Measurements from ENCODE around the gene TUBA8.

TUBA8 gene

DNA sequence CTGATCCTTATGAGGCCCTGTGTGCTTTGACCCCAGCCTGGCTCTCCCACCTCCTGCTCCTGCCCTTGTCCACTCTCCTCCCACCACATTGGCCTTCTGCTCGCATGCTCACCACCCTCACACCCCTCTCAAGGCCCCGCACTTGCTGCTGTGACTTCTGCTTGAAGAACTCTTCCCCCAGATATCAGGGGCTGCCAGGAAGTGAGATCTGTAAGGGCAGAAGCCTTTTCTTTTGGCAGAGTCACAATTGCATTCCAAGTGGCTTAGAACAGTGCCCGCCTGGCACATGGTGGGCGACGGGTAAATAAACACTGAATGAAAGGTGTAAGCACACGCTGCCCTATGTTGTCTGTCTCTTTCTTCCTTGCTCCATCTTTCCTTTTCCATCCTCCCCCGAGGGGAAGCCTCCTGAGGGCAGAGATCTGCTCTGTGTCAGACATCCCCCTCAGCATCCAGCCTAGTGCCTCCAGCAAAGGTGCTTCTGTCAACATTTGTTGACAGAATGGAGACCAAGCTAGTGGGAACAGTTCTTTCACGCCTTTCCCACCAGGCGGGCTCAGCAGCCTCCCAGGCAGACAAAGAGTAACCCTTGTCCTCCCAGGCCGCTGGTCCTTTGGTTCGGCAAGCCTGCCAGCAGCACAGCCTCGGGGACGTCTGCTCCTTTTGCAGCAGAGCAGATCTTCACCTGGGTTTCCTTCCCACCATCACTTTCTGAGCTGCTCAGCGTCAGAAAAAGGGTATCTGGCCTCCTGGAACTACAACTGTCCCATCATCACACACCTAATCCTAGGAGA, 42.9 kb upstream of the TUBA8 start:
- TF ChIP-seq, protein P1, sequence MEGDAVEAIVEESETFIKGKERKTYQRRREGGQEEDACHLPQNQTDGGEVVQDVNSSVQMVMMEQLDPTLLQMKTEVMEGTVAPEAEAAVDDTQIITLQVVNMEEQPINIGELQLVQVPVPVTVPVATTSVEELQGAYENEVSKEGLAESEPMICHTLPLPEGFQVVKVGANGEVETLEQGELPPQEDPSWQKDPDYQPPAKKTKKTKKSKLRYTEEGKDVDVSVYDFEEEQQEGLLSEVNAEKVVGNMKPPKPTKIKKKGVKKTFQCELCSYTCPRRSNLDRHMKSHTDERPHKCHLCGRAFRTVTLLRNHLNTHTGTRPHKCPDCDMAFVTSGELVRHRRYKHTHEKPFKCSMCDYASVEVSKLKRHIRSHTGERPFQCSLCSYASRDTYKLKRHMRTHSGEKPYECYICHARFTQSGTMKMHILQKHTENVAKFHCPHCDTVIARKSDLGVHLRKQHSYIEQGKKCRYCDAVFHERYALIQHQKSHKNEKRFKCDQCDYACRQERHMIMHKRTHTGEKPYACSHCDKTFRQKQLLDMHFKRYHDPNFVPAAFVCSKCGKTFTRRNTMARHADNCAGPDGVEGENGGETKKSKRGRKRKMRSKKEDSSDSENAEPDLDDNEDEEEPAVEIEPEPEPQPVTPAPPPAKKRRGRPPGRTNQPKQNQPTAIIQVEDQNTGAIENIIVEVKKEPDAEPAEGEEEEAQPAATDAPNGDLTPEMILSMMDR (IDR thresholded peaks at IDR 0.05): no peak

DNA sequence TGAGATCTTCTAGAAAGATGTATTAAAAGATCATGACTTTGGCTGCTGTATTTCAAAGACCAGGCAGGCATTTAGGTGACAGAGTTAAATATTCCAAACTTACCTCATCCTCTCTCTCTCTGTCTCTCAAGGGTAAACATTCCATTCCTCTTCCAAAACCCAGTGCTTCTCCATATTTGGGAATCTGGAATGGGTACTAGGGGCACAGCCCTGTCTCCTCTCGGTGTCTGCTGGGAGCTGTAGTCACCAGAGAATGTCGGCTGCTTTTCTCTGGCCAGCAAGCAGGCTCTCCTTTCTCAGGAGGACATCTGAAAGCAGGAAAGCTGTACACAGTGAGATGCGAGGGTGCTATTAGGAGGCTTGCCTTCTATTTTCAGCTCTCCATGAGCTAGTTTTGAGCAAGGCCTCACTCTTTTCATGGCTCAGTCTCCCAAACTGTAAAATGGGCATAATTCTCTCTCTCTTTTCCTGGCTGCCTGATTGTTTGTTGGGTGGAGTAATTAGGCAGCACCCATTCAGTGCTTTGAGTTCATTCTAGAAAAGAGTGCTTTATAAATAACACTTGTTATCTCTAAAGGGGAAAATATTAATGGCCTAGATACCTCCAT, 42.1 kb upstream of the TUBA8 start:
- TF ChIP-seq, protein P1 (IDR thresholded peaks at IDR 0.05): no peak

DNA sequence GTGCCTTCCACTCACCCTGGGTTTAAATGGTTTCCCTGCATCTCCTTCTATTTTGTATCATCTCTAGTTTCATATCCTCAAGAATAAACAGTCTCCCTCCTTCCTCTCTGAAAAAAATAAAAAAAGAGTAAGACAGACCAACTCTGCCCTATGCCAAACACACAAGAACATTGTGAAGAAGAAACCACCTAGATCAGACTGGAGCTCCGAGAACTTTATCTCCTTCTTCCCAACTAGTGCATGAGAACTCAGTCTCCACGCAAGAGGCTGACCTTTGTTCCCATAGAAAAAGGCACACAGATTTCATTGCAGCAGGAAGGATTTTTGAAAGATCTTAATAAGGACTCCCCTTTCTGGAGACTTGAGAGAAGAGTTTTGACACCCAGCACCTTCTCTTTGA, 41.6 kb upstream of the TUBA8 start:
- TF ChIP-seq, protein P1 (IDR thresholded peaks at IDR 0.05): no peak

DNA sequence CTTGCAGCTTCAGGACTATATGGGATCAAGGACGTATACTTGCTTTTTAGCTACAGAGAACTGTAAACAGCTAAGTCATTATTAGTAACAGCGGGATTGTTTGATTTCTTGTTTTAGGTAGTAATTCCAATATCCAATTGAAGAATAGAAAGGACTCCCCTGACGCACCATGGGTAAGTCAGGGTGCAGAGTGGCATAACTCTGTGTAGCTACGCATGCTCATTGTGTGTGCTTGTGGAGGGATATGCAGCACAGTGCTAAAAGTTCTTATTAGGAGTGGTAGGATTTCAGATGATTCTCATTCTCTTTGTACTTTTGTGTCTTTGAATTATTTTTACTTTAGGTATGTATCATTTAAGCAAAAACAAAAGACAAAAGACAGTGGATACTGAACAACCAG, 40.6 kb upstream of the TUBA8 start:
- TF ChIP-seq, protein P1 (IDR thresholded peaks at IDR 0.05): no peak

DNA sequence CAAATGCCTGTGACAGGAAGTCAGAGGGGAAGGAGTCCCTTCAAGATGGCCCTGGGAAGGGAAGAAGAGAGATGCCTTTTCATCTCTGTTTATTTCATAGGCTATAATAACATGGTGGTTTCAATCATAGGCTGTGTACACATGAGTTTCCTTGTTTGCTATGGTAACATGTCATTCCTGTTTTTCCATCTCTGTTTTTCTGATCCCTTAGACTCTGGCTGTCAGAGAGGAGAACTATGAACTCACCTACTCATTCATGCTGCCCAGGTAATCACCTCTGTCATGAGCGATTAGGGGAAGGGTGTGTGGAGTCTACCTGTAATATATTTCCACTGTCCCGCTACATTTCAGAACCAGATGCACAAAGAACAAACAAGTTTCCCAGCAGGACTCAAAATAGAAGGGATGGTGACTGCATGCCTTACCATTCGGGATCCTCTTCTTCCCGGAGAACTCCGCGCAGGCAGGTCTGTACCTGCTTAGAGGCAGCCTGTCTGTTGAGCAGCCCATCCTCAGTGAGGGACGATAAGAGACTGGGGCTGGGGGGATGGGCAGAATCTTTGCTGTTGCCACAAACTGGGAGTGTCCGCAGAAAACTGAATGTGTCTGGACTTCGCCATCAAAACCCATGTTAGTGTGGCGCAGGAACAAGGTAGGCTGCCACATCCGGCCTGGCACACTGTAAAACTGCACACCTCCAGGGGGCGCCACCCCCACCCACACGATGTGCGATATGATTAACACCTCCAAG, 39.9 kb upstream of the TUBA8 start:
- TF ChIP-seq, protein P1 (IDR thresholded peaks at IDR 0.05): peak; percentile 82; the same call in 1 of the 2 replicates

DNA sequence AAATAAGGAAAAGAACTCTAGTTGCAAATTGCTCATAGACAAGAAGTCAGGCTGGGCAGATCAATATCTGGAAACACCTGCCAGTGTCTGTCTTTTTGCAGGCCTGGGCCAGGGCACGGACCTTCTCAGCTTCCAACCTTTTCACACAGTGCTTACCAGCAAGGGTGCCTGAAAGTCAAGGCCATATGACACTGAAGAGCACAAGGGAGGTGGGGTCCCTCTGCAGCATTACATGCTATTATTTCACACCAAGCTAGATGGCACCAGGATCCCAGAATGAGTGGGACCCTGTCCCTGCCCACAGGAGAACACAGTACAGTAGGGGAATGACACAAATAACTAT, 38.7 kb upstream of the TUBA8 start:
- TF ChIP-seq, protein P1 (IDR thresholded peaks at IDR 0.05): no peak

DNA sequence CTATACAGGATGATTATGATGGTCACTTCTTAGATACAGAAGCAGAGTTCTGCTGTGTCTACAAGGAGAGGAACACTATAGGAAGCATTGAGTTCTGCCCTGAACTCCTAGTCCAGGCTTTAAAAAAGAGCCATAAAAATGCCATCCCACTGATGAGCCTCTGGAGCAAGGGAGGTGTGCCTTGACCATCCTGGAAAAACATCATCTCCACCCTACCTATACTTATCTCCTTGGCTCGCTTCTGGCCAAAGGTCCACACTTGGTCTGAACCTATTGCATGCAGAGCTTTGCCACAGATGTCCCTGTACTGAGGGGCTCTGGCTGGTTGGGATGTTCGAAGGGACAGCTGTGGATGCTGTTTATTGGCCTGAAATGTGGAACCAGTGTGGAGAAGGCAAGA, 37.1 kb upstream of the TUBA8 start:
- TF ChIP-seq, protein P1 (IDR thresholded peaks at IDR 0.05): no peak
